ENCODE measurements around the gene VSIR. TPM values are rescaled to one million over a fixed set of nuclear protein-coding genes. Genes with fewer than 3 reads are reported as not detected.

The VSIR gene
- total RNA-seq, 1 donor from 2014 or later = 83.9 TPM

DNA sequence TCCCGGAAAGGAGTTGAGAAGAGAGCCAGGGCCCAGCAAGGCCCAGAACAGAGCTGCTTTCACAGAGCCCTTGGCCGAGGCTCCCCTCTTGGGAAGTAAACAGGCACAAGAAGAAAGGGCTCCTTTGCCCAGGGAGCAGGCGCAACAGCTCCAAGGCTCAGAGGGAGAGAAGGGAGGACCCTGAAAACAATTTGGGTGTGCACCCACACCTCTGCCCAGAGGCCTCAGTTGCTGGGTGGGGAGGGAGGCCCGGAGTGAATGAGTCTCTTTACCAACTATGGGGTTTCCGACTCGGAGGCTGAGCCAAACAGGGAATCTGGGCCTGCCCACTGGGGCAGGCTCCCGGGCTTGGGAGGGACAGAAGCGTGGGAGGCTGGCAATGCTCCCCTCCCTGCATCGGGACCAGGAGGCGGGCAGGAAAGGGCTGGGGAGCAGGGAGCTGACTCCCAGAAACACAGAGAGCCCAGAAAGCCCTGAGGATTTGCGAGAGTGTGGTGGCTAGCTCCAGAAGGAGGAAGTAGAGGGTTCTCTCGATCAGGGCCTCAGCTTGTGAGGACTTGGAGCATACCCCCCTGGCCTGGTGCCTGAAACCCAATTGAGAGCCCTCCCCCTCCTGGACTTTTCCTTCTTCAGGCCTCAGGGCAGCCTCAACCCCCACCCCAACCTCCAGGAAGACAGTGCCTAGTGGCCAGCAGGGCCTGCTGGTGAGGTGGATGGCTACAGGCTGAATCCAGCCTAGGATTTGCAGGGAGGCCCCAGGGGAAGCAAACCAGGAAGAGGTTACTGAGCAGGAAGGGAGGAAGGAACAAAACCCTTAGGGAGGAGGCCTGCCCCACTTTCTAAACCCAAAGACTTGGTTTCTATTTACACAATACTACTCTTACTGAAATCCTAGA, 59.9 kb downstream of the VSIR start:
- DNase-seq (ENCODE audit: low spot score) = peak; percentile 76

DNA sequence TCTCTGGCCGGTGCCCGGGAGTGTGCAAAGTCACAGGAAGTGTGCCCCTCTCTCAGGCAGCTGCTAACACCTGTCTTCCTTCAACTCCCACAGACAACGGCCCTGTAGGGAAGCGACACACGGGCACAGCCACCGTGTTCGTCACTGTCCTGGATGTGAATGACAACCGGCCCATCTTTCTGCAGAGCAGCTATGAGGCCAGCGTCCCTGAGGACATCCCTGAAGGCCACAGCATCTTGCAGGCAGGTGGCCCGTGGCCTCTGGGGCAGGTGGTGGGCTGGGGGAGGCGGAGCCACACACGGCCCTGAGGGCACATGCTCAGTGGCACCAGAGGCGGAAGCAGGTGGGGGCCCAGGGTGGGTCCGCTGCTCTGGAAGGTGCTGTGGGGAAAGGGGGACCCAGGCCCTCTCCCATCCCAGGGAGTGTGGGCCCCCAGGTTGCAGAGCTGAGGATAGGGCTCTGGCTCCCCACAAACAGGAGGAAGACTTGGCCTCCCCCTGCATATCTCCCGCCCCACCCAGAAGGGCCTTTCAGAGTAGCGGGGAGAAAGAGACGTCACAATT, 60.7 kb downstream of the VSIR start:
- DNase-seq (ENCODE audit: low spot score) = no peak

DNA sequence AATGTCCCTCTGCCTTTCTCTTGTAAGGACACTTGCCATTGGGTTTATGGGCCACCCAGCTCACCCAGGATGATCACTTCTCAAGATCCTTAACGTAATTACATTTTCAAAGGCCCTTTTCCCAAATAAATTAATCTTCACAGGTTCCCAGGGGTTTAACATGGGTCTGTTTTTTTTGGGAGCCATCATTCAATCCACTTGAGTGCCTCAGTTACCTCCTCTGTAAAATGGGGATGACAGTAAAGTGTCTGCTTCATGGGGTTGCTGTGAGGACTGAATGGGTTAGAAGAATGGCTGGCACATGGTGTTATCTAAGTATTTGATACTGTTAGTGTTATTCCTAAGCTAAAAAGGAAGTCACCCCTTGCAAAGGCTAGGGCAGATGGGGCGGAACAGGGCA, 61.1 kb downstream of the VSIR start:
- DNase-seq (ENCODE audit: low spot score) = no peak

DNA sequence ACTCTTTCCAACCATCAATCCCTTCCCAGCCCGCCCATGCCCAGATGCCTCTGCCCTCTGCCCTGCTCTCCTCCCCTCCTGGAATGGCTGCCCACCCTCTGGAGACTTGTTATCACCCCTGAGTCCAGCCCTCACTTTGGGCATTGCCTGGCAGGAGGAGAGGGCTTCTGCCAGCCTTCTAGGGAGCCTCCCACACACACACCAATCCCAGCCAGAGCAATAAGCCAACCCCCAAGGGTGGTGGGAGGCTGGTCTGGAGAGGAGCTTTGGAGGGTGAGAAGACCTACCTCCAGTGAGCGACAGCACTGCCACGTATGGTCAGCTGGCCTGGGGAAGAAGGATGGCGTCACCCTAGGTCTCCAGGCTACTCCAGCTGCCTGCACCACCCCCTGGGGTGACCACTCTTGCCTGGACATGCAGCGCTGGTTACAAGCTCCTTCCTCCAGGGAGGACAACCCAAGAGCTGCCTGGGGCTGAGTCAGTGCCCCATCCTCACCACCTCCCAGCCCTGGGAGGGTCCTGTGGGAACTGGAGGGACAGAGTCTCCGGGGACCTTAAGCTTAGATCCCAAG, 62.2 kb downstream of the VSIR start:
- no peak for DNase-seq (ENCODE audit: low spot score)

DNA sequence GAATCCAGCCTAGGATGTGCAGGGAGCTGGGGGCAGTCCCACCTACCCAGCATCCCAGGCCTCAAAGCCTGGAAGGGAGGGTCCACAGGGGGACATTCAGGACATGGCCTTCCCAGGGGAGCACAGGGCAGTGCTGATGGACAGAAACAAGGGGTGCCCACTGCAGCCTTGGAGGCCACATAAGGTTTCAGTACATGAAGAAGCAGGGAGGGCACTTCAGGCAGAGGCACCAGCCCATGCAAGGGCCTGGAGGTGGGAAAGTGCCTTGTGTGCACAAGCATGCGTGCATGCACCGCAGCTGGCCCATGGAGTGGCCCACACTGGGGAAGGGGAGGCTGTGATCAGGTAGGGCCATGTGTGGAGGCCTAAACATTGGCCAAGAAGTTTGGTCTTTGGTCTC, 62.8 kb downstream of the VSIR start:
- no peak for DNase-seq (ENCODE audit: low spot score)

DNA sequence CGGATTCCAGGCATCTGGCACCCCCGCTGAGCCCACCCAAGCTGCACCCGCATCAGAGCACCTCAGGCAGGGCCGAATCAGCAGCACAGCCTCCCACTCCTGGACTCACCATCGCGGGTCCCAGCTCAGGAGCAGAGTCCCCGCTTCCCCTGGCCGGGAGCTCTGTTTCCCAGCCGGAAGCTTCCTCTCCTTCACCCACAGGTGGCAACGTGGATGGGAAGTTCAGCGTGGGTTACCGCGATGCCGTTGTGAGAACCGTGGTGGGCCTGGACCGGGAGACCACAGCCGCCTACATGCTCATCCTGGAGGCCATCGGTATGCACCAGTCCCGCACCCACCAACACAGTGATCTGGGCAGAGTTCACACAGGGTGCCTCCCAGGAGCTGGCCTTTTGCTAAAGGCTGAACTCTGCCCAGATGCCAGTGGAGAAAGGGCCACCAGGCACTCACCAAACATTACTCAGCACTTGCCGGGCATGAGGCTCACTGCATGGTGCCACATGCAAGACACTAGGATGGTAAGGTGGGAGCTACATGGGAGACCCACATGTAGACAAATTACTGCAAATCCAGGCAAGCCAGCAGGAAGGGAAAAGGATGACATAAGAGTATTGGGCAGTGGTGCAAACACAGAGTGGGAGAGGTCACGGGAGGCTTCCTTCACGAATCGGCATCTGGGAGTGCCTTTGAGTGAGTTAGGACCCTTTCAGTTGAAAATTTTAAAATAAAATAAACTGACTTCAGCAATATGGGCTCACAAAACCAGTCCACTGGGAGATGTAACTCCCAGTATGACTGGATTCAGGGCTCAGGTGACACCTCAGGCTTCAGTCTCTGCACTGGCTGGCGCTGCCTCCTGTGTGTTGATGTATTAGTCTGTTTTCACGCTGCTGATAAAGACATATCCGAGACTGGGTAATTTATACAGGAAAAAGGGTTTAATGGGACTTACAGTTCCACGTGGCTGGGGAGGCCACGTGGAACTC, 64.1 kb downstream of the VSIR start:
- DNase-seq (ENCODE audit: low spot score) = no peak

DNA sequence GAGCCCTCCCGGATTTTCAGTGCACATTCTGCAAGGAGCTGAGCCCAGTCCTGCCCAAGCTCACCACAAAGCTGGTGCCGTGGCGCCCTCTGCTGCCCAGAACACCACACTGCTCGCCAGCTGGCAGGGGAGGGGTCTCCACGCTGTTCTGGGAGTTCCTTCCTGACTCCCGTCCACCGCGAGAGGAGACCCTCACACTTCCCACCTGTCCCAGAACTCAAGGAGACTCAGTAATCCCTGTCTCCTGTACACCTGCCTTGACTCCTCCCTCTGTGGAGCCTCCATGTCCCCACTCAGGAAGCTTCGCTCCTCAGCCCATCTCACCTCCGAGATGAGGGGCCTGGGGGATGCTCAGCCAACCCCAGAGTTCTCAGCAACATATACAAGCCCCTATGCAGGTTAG, 65.0 kb downstream of the VSIR start:
- DNase-seq (ENCODE audit: low spot score) = peak; percentile 57

DNA sequence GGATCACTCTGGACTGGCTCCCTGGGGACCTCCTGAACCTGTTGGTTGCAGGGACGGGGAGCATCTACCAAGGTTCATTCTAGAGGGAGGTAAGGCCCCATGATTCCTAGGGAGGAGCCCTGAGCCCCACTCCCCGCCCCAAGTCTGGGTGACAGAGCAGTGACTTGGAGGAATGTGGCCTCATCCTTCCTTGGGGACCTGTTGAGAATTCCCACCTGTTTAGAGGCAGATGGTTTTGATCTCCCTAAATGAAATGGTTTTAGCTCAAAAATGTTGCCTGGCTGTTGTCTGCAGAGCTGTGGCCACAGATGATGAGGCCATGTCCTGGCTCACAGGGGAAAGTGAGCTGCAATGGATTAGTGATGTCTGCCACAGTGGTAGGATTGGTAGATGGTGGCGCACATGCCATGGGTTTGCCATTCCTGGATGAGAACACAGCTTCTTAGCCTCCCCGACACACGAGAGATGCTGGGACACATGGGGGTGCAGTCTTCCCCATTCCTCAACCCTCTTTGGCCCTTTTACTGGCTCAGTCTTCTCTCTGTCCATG, 66.0 kb downstream of the VSIR start:
- DNase-seq (ENCODE audit: low spot score) = no peak

DNA sequence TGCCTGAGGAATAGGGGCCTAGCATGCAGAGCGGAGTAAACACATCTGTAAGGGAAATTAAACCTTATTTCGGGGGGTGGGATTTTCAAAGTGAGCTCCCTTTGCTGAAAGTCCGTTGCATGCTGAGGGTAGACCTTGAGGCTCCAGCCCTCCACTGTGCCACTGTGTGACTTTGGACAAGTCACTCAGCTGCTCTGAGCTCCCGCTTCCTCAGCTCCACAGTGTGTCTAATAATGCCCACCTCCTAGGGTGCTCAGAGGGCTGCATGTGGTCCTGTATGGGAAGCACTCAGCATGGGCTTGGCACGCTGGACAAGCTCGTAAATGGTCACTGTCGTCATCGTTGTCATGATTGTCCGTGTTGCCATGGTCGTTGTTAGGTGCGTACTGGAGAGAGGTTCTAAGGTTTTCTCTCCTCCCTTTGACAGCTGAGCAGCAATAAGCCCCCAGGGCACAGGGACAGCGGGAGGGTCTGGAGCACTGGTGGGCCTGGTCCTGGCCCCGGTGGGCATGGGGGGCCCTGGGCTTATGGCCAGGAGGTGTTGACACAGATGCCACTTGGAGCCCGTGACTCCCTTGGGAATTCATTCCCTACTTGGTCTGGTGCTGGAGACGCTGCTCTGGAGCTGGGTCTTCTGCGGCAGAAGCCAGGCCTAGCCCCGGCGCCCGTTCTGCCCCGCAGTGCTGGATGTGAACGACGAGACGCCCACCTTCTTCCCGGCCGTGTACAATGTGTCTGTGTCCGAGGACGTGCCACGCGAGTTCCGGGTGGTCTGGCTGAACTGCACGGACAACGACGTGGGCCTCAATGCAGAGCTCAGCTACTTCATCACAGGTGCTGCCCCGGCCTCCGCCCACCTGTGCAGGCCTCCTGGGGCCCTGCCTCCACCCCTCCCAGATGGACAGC, 66.9 kb downstream of the VSIR start:
- DNase-seq (ENCODE audit: low spot score) = no peak

DNA sequence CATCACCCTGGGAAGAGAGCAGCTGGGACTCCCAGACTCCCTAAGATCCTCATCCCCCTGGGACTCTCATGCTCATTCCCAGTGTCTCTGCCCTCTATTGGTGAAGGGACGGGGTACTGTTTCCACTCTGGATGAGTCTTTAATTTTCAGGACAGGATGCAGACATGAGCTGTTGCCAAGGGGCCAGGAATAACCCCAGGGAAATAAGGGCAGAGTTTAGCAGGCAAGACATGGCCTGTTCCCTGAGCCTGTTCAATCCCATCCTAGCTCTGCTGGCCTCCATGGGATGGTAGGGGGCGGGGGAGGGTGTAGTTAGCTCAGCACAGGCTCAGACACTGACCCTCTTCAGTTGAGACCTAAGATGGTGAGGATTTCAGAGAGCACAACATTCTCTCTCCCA, 67.7 kb downstream of the VSIR start:
- no peak for DNase-seq (ENCODE audit: low spot score)

DNA sequence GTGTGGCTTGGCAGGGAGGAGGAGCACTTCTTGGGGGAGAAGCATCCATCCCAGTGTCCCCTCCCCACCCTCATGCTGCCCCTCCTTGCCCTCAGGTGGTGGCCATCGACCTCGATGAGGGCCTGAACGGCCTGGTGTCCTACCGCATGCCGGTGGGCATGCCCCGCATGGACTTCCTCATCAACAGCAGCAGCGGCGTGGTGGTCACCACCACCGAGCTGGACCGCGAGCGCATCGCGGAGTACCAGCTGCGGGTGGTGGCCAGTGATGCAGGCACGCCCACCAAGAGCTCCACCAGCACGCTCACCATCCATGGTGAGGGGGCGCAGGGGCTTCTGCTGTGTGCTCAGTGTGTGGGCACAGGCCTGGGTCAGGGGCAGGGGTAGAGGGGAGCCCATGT, 68.5 kb downstream of the VSIR start:
- no peak for DNase-seq (ENCODE audit: low spot score)

DNA sequence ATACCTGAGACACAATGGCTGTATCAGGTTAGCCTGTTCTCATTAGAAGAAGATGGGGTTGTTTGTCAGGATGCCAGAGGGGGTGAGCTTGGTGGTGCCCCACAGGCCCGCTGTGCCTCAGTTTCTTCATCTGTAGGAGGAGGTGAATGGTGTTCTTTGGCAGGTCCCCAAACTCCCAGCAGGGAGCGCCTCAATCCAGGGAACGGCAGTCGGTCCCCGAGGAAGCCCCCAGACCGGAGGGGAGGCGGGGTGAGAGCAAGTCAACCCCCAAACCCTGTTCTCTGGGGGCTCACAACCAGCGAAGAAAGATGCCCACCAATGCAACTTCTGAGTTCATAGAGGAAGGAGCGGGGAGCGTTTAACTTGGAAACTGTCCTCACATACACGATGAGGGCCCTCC, 69.7 kb downstream of the VSIR start:
- no peak for DNase-seq (ENCODE audit: low spot score)

DNA sequence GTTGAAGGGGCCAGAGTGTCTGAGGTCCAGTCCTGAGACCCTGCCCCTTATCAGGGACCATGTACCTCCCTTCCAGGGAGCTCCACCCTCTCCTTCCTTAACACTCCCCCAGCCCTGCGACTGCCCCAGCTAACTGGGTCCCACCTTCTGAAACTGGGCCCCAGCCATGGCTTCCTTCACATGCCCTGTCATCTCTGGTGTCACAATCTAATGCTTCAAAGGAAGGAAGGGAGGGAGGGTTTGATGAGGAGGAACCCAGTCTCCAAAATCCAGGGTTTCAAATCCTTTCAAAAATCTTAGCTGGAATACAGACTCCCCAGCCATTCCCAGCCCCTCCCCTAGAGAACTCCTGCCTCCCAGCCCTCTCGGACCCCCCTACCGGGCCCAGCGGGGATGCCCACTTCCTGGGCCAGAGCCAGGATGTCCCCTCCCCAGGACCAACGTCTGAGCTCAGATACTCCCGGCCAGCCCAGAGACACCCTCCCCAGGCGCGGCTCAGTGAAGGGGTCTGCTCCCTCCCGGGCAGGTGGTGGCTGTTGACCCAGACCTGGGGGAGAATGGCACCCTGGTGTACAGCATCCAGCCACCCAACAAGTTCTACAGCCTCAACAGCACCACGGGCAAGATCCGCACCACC, 71.7 kb downstream of the VSIR start:
- DNase-seq (ENCODE audit: low spot score) = no peak

DNA sequence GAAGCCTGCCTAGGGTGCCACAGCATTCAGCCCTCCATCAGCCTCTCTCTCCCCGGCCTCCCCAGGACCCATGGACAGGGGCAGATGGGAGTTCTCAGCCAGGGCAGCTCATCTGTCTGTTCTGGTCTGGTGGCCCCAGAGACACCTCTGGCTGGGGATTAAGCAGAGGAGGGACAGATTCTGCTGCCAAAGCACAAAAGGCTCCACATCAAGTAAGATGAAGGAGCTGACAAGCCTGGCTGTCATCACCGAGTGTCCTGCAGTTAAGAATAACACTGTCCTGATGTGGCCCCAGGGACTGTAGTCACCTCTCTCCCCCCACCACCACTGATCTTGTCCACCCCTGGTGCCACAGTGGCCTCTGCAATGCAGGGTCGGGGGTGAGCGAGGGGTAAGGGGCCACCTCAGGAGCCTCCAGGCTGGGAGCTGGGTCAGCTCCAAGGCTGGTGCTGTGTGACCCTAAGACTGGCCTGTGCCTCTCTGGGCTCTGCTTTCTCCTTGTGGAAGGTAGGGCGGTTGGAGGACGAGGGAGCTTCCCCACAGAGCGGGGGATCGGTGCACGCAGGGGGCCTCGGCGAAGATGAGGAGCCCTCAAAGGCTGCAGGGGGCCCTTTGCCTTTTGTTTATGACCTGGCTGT, 72.5 kb downstream of the VSIR start:
- no peak for DNase-seq (ENCODE audit: low spot score)

DNA sequence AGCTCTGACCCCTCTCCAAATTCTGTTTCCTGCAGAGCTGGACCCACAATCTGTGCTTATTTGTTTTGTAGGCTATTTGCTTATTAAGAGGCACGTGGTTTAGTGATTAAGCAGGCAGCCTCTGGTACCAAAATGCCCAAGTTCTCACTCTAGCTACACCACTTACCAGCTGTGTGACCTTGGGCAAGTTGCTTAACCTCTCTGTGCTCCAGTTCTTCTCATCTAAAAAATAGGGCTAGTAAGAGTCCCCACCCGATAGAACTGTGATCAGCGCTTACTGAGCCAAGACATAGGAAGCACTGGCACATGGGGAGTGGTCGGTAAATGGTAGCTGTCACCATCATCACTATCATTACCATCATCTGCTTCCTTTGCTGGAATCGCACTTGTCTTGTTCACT, 74.6 kb downstream of the VSIR start:
- no peak for DNase-seq (ENCODE audit: low spot score)

DNA sequence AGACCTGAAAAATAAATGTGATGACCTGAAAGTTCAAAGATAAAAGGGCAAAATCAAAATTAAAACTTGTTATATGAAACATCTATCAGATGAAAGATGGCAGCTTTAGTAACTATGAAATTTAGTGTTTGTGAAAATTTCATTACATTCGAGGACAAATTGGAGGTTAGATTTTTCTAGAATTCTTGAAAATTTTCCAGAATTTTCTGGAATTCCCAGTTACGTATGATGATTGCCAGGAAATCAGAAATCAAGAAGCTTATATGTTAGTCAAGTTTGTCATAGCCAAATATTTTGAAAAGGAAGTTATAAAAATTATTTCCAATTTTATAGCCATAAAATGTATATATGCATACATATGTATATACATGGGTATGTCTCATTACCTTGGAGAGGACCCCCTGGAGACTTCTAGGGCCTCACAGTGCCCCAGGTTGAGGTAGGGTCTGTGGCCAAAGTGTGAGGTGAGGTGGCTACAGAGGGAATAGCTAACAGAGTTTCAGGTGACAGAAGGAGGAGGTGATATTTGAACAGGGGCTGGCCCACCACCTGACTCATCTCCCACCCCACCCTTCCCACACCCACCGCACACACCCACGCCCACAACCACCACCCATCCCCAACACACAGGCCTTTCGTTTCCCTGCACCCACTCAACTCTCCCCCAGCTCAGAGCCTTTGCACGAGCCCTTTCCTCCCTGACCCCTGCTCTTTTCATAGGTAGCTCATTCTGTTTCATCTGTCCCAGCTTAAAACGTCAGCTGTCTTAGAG, 75.2 kb downstream of the VSIR start:
- no peak for DNase-seq (ENCODE audit: low spot score)

All from mucosa of gallbladder (tissue), 1 donor.